PFSK-1 (cell line): Measurements from ENCODE around the gene SGPL1.

Experiments
- POLR2AphosphoS5 ChIP-seq: IDR thresholded peaks from 2 replicates; pipeline ENCODE4 v1.6.1; 2012; ENCODE audit warnings: low read depth, mild to moderate bottlenecking, control low read depth, low read length, moderate library complexity
- SIN3A ChIP-seq: IDR thresholded peaks from 2 replicates; pipeline ENCODE4 v1.6.1; 2012; ENCODE audit warnings: mild to moderate bottlenecking, low read length, moderate library complexity, borderline replicate concordance; ENCODE audit not compliant: insufficient read depth
- TAF1 ChIP-seq: IDR thresholded peaks from 2 replicates; pipeline ENCODE4 v1.6.1; 2012; ENCODE audit warnings: low read length, control low read depth, borderline replicate concordance; ENCODE audit not compliant: insufficient read depth
- TF ChIP-seq, protein P1 (sequence below), 2 experiments: IDR thresholded peaks; 2 replicates each; pipeline versions ENCODE4 v1.6.1 to v1.8.0; 2011 to 2012; ENCODE audit warnings: low read depth in 2 of 2, low read length in 2 of 2, control low read depth in 1 of 2, inconsistent platforms in 1 of 2, mild to moderate bottlenecking in 1 of 2, moderate library complexity in 1 of 2; ENCODE audit not compliant: insufficient read depth in 1 of 2

DNA sequence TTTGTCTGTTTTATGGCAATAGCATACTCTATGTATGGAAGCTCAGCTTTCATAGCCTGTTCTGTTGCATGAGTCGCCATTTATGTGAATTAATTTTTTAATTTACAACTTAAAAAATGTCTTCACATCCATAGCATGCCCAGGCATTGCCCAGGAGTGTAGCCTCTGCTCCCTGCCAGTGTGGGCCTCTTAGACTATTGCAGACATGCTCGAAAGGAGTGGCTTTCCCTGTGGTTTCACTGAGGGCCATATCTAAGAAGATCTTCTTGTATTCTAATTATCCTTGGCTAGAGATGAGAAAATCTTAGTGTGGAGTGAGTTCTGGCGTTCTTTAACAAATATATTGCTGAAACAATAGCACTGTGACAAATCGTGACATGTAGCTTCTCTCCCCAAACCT, 37.3 kb downstream of the SGPL1 start:
- TF ChIP-seq, protein P1, sequence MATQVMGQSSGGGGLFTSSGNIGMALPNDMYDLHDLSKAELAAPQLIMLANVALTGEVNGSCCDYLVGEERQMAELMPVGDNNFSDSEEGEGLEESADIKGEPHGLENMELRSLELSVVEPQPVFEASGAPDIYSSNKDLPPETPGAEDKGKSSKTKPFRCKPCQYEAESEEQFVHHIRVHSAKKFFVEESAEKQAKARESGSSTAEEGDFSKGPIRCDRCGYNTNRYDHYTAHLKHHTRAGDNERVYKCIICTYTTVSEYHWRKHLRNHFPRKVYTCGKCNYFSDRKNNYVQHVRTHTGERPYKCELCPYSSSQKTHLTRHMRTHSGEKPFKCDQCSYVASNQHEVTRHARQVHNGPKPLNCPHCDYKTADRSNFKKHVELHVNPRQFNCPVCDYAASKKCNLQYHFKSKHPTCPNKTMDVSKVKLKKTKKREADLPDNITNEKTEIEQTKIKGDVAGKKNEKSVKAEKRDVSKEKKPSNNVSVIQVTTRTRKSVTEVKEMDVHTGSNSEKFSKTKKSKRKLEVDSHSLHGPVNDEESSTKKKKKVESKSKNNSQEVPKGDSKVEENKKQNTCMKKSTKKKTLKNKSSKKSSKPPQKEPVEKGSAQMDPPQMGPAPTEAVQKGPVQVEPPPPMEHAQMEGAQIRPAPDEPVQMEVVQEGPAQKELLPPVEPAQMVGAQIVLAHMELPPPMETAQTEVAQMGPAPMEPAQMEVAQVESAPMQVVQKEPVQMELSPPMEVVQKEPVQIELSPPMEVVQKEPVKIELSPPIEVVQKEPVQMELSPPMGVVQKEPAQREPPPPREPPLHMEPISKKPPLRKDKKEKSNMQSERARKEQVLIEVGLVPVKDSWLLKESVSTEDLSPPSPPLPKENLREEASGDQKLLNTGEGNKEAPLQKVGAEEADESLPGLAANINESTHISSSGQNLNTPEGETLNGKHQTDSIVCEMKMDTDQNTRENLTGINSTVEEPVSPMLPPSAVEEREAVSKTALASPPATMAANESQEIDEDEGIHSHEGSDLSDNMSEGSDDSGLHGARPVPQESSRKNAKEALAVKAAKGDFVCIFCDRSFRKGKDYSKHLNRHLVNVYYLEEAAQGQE (IDR thresholded peaks at IDR 0.05; ENCODE audit: insufficient read depth in 1 of 2, low read depth in 2 of 2, low read length in 2 of 2) = no peak
- no peak for TF ChIP-seq SIN3A
- no peak for TF ChIP-seq TAF1
- no peak for TF ChIP-seq POLR2AphosphoS5
